ENCODE results near the gene CFAP61. TPM values are rescaled to one million over a fixed set of nuclear protein-coding genes. Genes with fewer than 3 reads are reported as not detected.
"Not testable (repeated sequence)": the region's sequence is repeated elsewhere in the genome, so short reads cannot be mapped to it uniquely, and the experiment has no call there.

Gene CFAP61, protein sequence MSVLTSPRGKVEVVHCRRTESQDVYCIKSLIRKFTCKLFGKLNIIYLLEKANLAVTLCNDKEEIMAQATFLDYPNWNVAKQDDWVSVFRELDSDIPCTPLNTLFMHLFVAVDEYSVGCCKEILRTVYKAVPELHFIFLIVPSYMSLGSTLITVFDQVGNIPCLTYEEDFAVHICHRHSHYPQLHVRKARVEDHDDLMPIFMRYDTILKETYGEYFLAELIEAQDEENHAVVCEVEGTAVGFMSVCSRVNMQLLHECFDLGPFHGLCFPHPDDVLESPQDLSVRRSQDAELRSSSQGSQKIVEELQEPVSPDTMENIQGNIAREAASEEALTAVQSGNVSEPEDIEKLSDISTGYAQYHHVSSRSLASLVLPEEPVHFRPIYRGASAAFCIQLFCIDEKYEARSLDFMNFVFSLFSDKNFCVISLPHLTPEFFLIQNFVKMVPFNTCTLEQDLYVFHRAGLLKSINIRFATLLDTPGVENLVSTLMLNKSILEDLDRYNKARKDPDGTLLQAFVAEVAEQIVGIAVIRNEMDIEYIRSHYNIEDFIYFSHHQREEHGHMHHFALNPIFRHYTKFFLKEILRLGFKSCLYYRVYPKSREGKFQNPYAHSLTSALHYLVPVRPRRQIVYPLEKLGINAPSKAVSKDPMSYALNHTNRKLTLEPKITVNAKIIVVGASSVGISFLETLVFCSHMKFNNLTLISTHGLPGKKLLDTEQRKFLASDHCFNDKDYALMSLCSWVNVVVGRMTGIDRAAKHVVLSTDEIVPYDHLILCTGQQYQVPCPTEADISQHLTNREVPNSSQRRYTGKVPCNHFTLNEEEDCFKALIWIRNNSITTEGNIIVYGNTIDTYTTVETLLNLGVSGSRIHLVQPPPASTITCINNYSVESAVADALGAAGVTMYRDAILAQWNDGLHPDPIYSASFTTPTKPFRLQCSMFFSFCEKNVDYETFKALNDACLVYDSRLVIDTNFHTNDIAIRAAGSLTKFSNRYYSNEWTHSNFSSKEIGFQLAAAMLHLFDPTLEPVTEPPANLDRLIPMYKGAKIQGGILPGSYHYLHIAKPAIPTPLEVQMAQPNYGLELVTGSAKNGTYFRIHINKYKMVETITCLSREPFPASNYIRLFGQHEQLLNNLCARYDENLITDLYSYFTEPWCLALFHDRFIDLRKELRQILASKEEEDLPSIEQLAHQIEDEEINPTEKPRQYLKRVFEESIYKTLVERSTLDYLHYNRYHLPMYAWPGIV
- total RNA-seq, result under 1 TPM in 1 of 2 donors, not detected in 1; 0.67 TPM
- long read RNA-seq, result 0 reads

GRCh38 chr20:20052074-20052970 lies at the start of gene CFAP61, which contains the start of gene CRNKL1:
CFAP61 (plus strand) TSS chr20:20052532; CDS start chr20:20056654, 4,122 bp downstream.
CRNKL1 (minus strand) TSS chr20:20052466; CDS start chr20:20052342, 124 bp downstream.
- intact Hi-C loops (cut with DNase I, micrococcal nuclease), result no loop called here
- ATAC-seq (peak; percentile 96), DNase-seq (peak; percentile 97 to 99)

DNA sequence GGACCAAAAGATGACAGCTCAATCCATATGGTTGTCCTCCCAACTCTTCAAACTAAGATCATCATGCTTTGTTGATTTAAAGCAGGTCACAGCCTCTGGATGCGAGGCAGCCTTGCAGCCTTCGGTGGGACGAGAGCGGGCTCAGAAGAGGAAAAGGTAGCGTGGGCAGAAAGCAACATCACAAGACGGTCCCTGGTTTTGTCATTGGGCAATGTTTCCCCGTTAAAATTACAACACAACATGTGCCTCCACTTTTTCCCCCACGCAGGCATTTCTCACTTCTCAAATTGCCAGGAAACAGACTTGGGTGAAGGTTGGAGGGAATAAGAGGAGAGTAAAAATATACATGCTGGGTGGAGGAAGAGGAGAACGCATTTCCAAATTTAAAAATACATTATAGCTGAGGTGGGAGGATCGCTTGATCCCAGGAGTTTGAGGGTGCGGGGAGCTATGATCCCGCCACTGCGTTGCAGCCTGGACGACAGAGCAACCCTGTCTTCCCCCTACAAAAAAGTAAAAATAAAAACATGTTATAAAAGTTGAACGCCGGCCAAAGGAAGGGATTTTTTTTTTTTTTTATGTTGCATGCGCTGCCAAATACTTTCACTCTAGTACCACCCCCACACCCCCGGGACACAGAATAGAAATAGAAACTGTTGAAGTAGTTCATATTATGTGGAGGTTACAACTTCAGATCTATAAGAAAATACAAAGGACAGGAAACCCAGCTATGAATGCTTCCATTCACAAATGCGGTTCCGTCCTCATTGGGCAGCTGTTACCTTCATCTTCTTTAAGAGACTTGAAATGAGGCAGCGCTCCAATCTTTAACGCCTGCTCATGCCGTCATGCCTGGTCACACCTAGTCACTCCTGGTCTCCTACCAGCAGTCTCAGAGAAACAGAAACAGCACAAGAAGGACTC lies 49.0 kb upstream of the CFAP61 start:
- ATAC-seq, result peak; percentile 10
- no peak for DNase-seq
- intact Hi-C loops (cut with DNase I, micrococcal nuclease), result no loop called here

- ATAC-seq; intact Hi-C loops (cut with DNase I, micrococcal nuclease); DNase-seq: not testable (repeated sequence)
These were observed 48.4 kb upstream of the CFAP61 start for GRCh38 chr20:20003955-20004322.

DNA sequence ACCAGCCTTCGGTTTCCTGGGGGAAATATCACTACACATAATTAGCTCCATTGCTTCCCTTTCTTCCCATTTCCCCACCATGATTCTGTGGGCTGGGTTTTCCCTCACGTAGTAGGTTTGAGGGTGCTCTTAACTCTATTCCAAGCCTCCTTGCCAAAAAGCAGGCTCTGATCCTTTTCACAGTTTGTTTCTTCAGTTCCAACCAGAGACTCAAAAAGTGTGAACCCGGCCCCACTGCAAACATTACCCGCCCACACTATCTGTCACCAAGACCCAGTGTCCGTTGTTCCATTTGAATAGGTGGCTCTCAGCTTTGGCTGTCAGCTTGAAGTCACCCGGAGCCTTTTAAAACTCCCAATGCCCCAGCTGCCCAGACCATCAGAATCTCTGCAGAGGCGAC lies 47.0 kb upstream of the CFAP61 start:
- no peak for DNase-seq
- no peak for ATAC-seq
- intact Hi-C loops (cut with DNase I, micrococcal nuclease), result no loop called here

DNA sequence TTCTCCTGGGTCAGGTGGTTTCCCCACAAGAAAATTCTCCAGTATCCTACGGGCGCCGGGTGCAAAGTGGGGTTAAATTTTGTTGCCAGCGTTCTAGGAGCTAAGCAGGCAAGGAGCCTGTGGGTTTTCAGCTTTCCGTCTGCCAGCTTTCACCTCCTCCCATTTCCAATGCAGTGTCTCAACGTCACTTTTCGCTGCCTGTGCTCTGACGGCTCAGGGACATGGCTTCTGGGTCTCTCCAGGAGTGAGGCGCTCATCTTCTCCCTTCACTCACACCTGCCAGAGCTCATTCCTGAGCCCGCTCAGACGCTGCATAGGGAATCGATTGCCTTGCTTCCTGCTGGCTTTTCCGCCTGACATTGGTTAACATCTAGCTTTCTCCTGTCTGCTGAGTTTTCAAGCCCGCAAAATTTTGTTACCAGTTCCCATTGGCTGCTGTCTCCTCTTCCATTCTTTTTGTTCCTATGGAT lies 42.5 kb upstream of the CFAP61 start:
- DNase-seq (no peak), ATAC-seq (no peak)
- intact Hi-C loops (cut with DNase I, micrococcal nuclease), result no loop called here

DNA sequence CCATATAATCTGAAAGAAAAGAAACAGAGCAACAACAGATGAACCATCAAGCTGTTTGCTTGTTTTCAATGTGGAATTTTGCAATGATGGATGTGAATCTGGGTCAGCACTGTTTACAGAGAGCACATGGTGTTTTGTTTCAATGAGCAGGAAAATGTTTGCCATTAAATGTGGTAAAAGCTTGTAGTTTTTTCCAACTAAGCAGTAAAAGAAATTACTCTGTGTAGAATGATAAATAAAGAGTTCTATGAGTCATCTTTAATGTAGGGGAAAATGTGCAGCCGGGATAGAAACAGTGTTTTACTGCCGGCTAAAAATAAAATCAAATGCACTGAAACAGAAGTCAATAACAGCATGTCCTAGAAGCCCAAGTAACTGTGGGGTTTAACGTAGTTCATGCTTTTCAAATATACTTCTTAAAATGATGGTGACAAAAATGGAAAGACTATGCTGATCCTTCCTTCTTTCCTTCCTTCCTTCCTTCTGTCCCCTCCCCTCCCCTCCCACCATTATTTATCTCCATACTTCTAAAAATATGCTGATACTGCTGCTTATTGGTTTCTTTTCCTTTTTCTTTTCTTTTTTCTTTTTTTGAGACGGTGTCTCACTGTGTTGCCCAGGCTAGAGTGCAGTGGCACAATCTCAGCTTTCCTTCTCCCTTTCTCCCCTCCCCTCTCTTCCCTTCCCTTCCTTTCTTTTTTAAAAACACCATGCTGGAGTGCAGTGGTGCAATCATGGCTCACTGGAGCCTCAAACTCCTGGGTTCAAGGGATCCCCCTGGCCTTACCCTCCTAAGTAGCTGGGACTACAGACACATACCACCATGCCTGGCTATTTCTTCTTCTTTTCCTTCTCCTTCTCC lies 41.5 kb upstream of the CFAP61 start:
- DNase-seq (no peak), ATAC-seq (peak; percentile 35)
- intact Hi-C loops (cut with DNase I, micrococcal nuclease), result no loop called here

GRCh38 chr20:20012541-20012940 lies 39.8 kb upstream of the CFAP61 start:
- no peak for ATAC-seq
- intact Hi-C loops (cut with DNase I, micrococcal nuclease), result no loop called here
- no peak for DNase-seq

DNA sequence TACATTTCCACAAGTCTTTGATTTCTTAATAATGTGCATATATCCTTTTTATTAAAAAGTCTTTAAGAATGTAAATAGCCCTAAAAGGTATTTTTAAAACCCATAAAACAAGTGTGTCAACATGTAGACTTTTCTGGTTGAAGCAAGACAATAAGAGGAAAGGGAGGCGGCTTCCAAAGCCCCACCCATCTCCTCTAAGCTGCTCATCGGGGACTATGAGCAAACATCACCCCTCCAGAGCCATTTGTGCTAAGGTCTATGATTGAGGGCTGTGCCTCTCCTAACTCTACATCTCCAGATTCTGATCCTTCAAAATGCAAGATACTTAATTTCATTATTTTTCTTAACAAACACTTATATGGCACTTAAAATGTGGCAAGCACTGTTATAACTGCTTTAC lies 37.7 kb upstream of the CFAP61 start:
- ATAC-seq, result no peak
- intact Hi-C loops (cut with DNase I, micrococcal nuclease), result no loop called here

GRCh38 chr20:20017001-20017843 lies 35.1 kb upstream of the CFAP61 start, which contains the start of gene NAA20:
NAA20 (plus strand) TSS chr20:20017362; CDS start chr20:20017397, 35 bp downstream.
- DNase-seq (peak; percentile 95), ATAC-seq (peak; percentile 98)
- intact Hi-C loops (cut with DNase I, micrococcal nuclease), result no loop called here

More for the DNA sequence above, 37.7 kb upstream of the CFAP61 start:
- no peak for DNase-seq

GRCh38 chr20:20017844-20018185 lies 34.5 kb upstream of the CFAP61 start:
- peak; percentile 26 for ATAC-seq

DNA sequence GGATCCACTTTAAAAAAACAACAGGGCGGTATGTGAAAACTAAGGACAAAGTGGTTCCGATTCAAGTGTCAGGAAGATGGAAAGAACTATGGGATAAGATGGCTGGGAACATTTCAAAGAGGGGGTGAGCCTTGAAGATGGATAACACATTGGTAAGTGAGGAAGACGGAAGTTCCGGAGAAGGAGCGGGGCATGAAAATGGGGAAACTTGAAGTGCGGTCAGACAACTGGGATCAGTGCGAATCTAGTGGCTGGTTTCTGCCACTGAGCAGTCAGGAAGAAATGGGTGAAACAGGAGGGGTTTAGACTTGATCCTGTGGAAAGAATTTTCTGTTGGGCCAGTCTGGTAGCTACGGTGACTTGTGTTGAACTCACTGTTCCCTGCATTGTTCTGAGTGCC lies 34.0 kb upstream of the CFAP61 start:
- DNase-seq (no peak), ATAC-seq (no peak)
- intact Hi-C loops (cut with DNase I, micrococcal nuclease), result no loop called here

More at GRCh38 chr20:20017844-20018185, 34.5 kb upstream of the CFAP61 start:
- intact Hi-C loops (cut with DNase I, micrococcal nuclease), result no loop called here
- no peak for DNase-seq

DNA sequence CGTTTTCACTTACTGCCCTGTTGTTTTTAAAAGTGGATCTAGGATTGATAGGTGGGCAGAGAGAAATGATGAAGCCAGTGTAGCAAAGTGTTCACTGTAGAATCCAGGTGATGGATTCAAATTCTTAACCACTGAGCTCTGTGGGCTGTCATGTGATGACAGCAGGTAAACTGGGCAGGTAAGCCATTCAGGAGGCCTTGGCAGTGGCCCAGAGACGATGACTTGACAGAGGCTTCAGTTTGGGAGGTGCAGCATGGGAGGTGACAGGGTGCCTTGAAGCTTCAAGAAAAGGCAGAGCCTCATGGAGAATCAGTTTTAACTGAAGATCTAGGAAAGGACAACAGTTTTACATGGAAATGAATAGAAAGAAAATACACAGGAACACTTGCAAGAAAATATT lies 33.2 kb upstream of the CFAP61 start:
- intact Hi-C loops (cut with DNase I, micrococcal nuclease), result no loop called here
- ATAC-seq, result no peak
- DNase-seq, result no peak

DNA sequence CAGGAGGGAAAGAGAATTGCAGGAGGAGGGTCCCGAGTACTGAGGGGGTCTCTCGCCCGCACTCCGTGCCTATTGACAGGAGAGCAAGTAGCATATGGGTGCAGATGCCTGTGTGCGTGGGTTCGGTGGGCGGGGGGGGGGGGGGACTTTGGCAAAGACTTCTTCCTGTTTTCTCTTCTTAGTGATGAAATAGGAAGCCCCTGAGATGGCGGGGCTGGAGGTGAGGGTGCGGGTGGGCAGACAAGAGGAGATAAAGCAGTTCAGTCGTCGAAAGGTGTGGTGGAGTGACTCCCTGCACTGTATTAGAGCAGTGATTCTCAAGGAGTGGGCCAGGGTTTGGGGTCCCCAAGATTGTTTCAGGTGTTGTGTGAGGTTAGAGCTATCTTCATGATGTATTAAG lies 31.4 kb upstream of the CFAP61 start:
- intact Hi-C loops (cut with DNase I, micrococcal nuclease), result no loop called here
- ATAC-seq, result no peak

GRCh38 chr20:20021835-20022234 lies 30.5 kb upstream of the CFAP61 start:
- ATAC-seq (no peak), DNase-seq (no peak)
- intact Hi-C loops (cut with DNase I, micrococcal nuclease), result no loop called here

More for the DNA sequence above, 31.4 kb upstream of the CFAP61 start:
- no peak for DNase-seq

- DNase-seq (no peak), ATAC-seq (peak; percentile 10)
- intact Hi-C loops (cut with DNase I, micrococcal nuclease), result no loop called here
These were observed 29.8 kb upstream of the CFAP61 start for GRCh38 chr20:20022498-20022897.

Data from left colon (tissue), 2 donors.